B cell (primary cell): ENCODE measurements around the gene TIMM44. TPM values are rescaled to one million over a fixed set of nuclear protein-coding genes. Genes with fewer than 3 reads are reported as not detected.

Source experiments
- ATAC-seq: fragments of 200-7000 bp; cut with Tn5 transposase; one replicate; pipeline ENCODE4 v1.10.0; 2021; ENCODE audit warnings: low read depth, mild to moderate bottlenecking, moderate number of reproducible peaks, moderate library complexity
- CTCF ChIA-PET: fragments of 350-600 bp; sonication (Branson Sonifier 250); formaldehyde crosslinking; loops from one replicate; lab custom pipeline; 2021; ENCODE audit warnings: antibody characterized with exemption, inconsistent platforms; lab: Charles Lee
- POLR2A ChIA-PET: fragments of 350-600 bp; sonication (Branson Sonifier 250); formaldehyde crosslinking; loops from one replicate; lab custom pipeline; 2021; ENCODE audit warnings: antibody characterized with exemption; lab: Charles Lee
- DNase-seq: peaks from one replicate; pipeline ENCODE4 v3.0.0; 2013
- H2AFZ ChIP-seq: 2 replicates; pipeline ENCODE4 v1.6.1; 2012; ENCODE audit warnings: mild to moderate bottlenecking, low read depth, low read length; ENCODE audit not compliant: insufficient read depth, poor library complexity, severe bottlenecking
- H3K27ac ChIP-seq, 2 donors: 1 replicate in 1 of 2; 2 replicates in 1 of 2; pipeline ENCODE4 v1.5.1; 2012 to 2013; ENCODE audit warnings: low read length in 2 of 2, mild to moderate bottlenecking in 2 of 2, moderate library complexity in 1 of 2
- H3K27me3 ChIP-seq, 4 experiments: fragments of 200-600 bp in 1 of 4; sonication (generic) in 1 of 4; replicated peaks in 1 of 4; 1 replicate in 2 of 4; 2 replicates in 2 of 4; pipeline versions ENCODE4 v1.6.1 to v1.7.0; 2013 to 2016; ENCODE audit warnings: low read length in 3 of 4, mild to moderate bottlenecking in 2 of 4, mixed read lengths in 1 of 4, moderate library complexity in 1 of 4; ENCODE audit not compliant: insufficient read depth in 4 of 4, control insufficient read depth in 3 of 4; ENCODE audit errors: control extremely low read depth in 1 of 4
- H3K36me3 ChIP-seq, 2 experiments: replicated peaks in 1 of 2; 1 replicate in 1 of 2; 2 replicates in 1 of 2; pipeline versions ENCODE4 v1.6.1 to v1.7.1; 2013; ENCODE audit warnings: low read length in 1 of 2; ENCODE audit not compliant: insufficient read depth in 2 of 2, control insufficient read depth in 1 of 2; ENCODE audit errors: control extremely low read depth in 1 of 2, extremely low read depth in 1 of 2
- H3K4me1 ChIP-seq, 2 donors: fragments of 200-600 bp in 1 of 2; sonication (generic) in 1 of 2; 1 replicate in 1 of 2; 2 replicates in 1 of 2; pipeline versions ENCODE4 v1.5.1 to v1.6.1; 2013 to 2017; ENCODE audit warnings: low read length in 2 of 2; ENCODE audit not compliant: control insufficient read depth in 2 of 2, insufficient read depth in 2 of 2
- H3K4me2 ChIP-seq: replicated peaks from 2 replicates; pipeline ENCODE3; 2012; ENCODE audit warnings: mild to moderate bottlenecking, low read depth, low read length; ENCODE audit not compliant: poor library complexity, severe bottlenecking
- H3K4me3 ChIP-seq, 5 experiments: fragments of 200-600 bp in 1 of 5; sonication (generic) in 1 of 5; 1 replicate in 3 of 5; 2 replicates in 2 of 5; pipeline versions ENCODE4 v1.5.1 to v1.7.0; 2011 to 2016; ENCODE audit warnings: low read length in 4 of 5, mild to moderate bottlenecking in 4 of 5, low read depth in 2 of 5, control low read depth in 1 of 5, moderate library complexity in 1 of 5; ENCODE audit not compliant: insufficient read depth in 1 of 5; ENCODE audit errors: control extremely low read depth in 1 of 5, extremely low read depth in 1 of 5
- H3K79me2 ChIP-seq: fragments of 200-600 bp; sonication (generic); one replicate; pipeline ENCODE4 v1.6.0; 2016; ENCODE audit warnings: low read length; ENCODE audit not compliant: control insufficient read depth, insufficient read depth
- H3K9ac ChIP-seq: fragments of 200-600 bp; sonication (generic); 2 replicates; pipeline ENCODE4 v1.6.1; 2017; ENCODE audit warnings: mild to moderate bottlenecking, low read length, moderate library complexity
- H3K9me3 ChIP-seq, 3 donors: one replicate each; pipeline versions ENCODE4 v1.6.1 to v1.7.1; 2013; ENCODE audit warnings: low read length in 2 of 3; ENCODE audit not compliant: control insufficient read depth in 2 of 3, insufficient read depth in 1 of 3; ENCODE audit errors: control extremely low read depth in 1 of 3
- H4K20me1 ChIP-seq: 2 replicates; pipeline ENCODE4 v1.6.0; 2012; ENCODE audit warnings: mild to moderate bottlenecking, low read length; ENCODE audit not compliant: insufficient read depth, control insufficient read depth, poor library complexity, severe bottlenecking
- H3K27ac Mint-ChIP-seq: one replicate; pipeline ENCODE4 v1.8.0; 2021; ENCODE audit warnings: mixed read lengths
- H3K27me3 Mint-ChIP-seq: one replicate; pipeline ENCODE4 v1.8.0; 2021; ENCODE audit warnings: mixed read lengths
- H3K4me1 Mint-ChIP-seq: one replicate; pipeline ENCODE4 v1.8.0; 2021; ENCODE audit warnings: mixed read lengths
- H3K4me3 Mint-ChIP-seq: one replicate; pipeline ENCODE4 v1.8.0; 2021; ENCODE audit warnings: mixed read lengths
- H3K9me3 Mint-ChIP-seq: one replicate; pipeline ENCODE4 v1.8.0; 2022; ENCODE audit warnings: mixed read lengths; ENCODE audit not compliant: insufficient read depth
- CTCF ChIP-seq: fragments of 200-600 bp; IDR thresholded peaks from one replicate; pipeline ENCODE4 v1.8.0; 2022; ENCODE audit warnings: antibody characterized with exemption, mild to moderate bottlenecking
- EZH2 ChIP-seq: IDR thresholded peaks from 2 replicates; pipeline ENCODE4 v1.6.1; 2012; ENCODE audit warnings: borderline replicate concordance, low read depth, mild to moderate bottlenecking, moderate library complexity, low read length; ENCODE audit not compliant: insufficient read depth, poor library complexity, severe bottlenecking
- WGBS: methylation state at CpG from one replicate; pipeline ENCODE4 v1.1.5; 2013; ENCODE audit warnings: missing lambda C conversion rate; ENCODE audit not compliant: insufficient coverage; 5-methylcytosine and 5-hydroxymethylcytosine counted together
- intact Hi-C: fragments of 100-400 bp; cut with micrococcal nuclease; formaldehyde crosslinking; loops from one replicate; pipeline ENCODE4 v1.10.0; 2022
- polyA plus RNA-seq: library from polyadenylated mRNA; depleted of rRNA; stranded (reverse); fragments of >200 nt; gene quantifications from 2 replicates; pipeline ENCODE4 v1.2.3, GENCODE V29; 2012
- total RNA-seq, 2 donors: library from RNA; stranded (reverse); fragments of 120-200 nt in 1 of 2; gene quantifications; 1 replicate in 1 of 2; 2 replicates in 1 of 2; pipeline versions ENCODE4 v1.2.3 to v1.2.4, GENCODE V29; 2013 to 2022

The TIMM44 gene
- total and polyA plus RNA-seq, 2 donors (not counting 1 experiment from before 2014, with no cell fraction given), result 48.9 to 66.5 TPM

- Histone ChIP-seq H4K20me1 (no peaks in the 10 kb centered on the region), H3K79me2 (no peaks in the 10 kb centered on the region), H3K36me3 (peaks cover 3 to 65% of the 10 kb centered on the region in 2 experiments), H3K4me3 (no peak overlapping the region), H2AFZ (no peak overlapping the region), H3K4me2 (no peak overlapping the region), H3K27ac (no peak overlapping the region), H3K4me1 (no peaks in the 10 kb centered on the region), H3K27me3 (no peaks in the 10 kb centered on the region), H3K9me3 (no peaks in the 10 kb centered on the region), H3K9ac (no peak overlapping the region)
- WGBS, result 91% methylated on average over 6 of the region's 12 CpGs
- POLR2A ChIA-PET, result no interaction called here
- ATAC-seq, result no peak
- Mint-ChIP-seq H3K27ac (no peak overlapping the region), H3K4me1 (no peaks in the 10 kb centered on the region), H3K4me3 (no peak overlapping the region), H3K9me3 (no peaks in the 10 kb centered on the region), H3K27me3 (no peaks in the 10 kb centered on the region)
- CTCF ChIA-PET, result interaction anchor here (0.6 kb wide), 1 partner anchor 650 kb away, joined by 3 read pairs; no protein-coding TSS in a partner anchor
- intact Hi-C loops, result no loop called here
- no peak for DNase-seq
- no peak for TF ChIP-seq EZH2
- TF ChIP-seq CTCF, result no peak
Measured at GRCh38 chr19:7965259-7965841, 21.9 kb upstream of the TIMM44 start.

DNA sequence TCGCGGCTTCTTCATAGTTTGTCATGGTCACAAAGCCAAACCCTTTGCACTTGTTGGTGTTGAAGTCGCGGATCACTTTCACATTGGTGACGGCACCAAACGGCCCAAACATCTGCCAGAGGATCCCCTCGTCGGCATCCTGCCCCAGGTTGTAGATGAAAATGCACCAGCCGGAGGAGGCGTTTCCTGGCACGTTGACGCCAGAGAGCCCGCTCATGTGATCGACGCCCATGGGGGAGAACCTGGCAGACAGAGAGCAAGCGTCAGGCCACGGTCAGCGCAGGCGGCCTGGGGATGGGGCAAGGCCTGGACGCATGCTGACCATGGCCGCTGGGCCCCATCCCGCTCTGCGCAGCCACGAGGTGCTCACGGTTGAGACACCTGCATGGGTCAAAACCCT lies 20.1 kb upstream of the TIMM44 start:
- no peaks in the 10 kb centered on the region for H3K79me2 ChIP-seq
- no peak overlapping the region for H3K27ac Mint-ChIP-seq

More for the DNA sequence above, 20.1 kb upstream of the TIMM44 start:
- Histone ChIP-seq H3K4me3 (no peak overlapping the region), H3K9me3 (no peaks in the 10 kb centered on the region), H3K27me3 (no peaks in the 10 kb centered on the region), H3K9ac (no peak overlapping the region), H2AFZ (no peak overlapping the region), H3K27ac (no peak overlapping the region), H3K4me2 (no peak overlapping the region), H3K4me1 (no peaks in the 10 kb centered on the region), H4K20me1 (no peaks in the 10 kb centered on the region), H3K36me3 (peaks cover 3 to 60% of the 10 kb centered on the region in 2 experiments)
- no peak overlapping the region for H3K4me3 Mint-ChIP-seq
- ChIA-PET CTCF (no interaction called here), POLR2A (no interaction called here)
- ATAC-seq (no peak), DNase-seq (no peak)
- no peak for TF ChIP-seq CTCF
- no peak for TF ChIP-seq EZH2
- no peaks in the 10 kb centered on the region for H3K4me1 Mint-ChIP-seq
- no peaks in the 10 kb centered on the region for H3K27me3 Mint-ChIP-seq
- intact Hi-C loops, result no loop called here
- H3K9me3 Mint-ChIP-seq, result no peaks in the 10 kb centered on the region
- WGBS, result 98% methylated on average over 25 of the region's 25 CpGs
